CD4-positive, alpha-beta T cell treated with Interleukin-17A for 1 hour (primary cell): ENCODE measurements around the gene MREG.

Experiments
- DNase-seq: peaks from one replicate; pipeline ENCODE4 v3.0.0-alpha.2; 2020

The MREG gene

DNA sequence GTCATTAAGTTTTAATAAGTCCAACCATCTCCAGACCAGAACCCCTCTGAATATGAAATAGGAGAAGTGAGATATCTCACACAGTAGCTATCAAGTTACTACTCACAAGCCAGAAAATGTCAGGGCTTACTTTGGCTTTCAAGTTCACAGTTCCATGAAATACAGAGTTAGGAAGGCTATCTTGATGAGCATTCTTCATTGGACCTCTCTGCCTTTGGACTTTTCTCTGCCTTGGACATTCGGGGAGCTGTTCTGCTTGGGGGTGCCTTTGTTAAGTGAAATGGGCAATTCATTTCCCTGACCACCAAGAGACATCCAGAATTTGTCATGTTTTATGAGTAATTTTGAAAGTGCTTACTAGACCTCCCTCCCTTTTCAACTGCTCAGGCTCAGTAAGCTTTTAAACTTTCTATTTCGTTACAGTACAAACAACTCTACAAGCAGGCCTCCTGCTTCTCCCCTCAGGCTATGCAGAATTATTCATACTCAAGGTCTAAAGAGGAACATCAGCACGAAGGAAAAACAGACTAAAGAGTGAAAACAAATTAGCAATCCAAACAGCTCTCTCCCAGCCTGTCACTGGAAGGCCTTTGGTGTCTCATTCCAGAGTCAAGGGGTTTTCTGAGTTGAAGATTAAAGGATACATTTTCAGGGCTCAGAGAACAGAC, 95.3 kb downstream of the MREG start:
- no peak for DNase-seq

GRCh38 chr2:215915441-215915840, 97.9 kb downstream of the MREG start:
- no peak for DNase-seq

- DNase-seq = no peak
Measured at GRCh38 chr2:215914777-215915165, 98.6 kb downstream of the MREG start.

- no peak for DNase-seq
Measured at GRCh38 chr2:215914054-215914776, 99.1 kb downstream of the MREG start.

DNA sequence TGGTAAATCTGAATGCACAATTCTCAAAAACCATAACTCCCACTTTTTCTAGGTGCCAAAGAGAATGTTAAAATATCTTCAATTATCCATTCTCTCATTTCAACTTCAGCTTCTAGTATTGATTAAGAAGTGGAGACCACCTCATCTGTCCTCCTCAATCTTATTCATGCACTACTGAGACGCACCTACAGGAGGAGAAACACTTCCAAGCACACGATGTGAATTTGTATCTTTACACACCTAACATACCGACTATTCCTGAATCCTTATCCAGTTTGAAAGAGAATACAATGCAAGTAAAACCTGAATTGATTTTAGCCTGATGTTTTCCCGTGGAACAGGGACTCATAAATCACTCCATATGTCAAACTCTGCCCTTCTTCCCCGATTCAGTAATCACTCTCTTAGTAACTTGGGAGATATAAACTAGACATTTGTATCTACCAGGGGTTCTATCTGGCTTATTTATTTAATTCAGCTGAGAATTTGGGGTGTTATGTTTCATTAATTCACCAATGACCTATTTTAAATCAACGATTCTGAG, 101.0 kb downstream of the MREG start:
- no peak for DNase-seq

DNA sequence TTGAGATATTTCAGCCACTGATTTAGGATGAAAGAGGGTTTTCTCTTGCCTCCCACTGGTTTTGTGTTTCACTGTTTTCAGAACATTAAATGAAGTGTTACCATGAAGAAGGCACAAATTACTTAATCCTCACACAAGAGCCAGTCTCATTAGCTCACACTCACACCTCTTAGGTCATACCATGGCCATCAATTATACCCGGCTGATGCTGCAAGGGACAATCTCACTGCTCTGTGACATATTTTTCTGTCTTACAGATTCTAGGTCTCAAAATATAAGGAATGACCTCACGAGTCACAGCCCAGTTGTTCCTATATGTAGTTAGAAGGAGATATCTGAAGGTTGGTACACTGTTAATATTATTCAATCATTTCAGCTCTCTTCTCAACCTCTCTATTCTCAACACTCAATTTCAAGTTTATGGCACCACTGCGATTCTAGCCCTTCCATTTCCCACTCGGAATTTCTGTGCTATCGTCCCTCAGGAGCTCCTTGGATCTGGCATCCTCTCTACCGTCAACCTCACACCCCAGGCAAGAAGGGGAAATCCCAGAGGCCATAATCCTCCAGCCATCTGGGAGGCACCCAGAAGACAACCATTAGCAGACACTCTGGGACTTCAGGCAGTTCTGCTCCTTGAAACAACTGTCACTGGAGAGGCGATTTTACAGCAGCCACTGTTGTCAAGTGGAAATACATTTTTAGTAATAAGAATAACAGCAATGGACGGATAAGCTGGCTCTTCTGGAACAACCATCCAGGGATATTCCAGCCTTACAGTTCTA, 101.9 kb downstream of the MREG start:
- DNase-seq = no peak

- DNase-seq = no peak
Measured at GRCh38 chr2:215910180-215910579, 103.2 kb downstream of the MREG start.

- DNase-seq = no peak
Measured at GRCh38 chr2:215907147-215907546, 106.2 kb downstream of the MREG start.

GRCh38 chr2:215906458-215906857, 106.9 kb downstream of the MREG start:
- no peak for DNase-seq

GRCh38 chr2:215905691-215906090, 107.7 kb downstream of the MREG start:
- DNase-seq = no peak

- no peak for DNase-seq
Measured at GRCh38 chr2:215904101-215904500, 109.2 kb downstream of the MREG start.

GRCh38 chr2:215903203-215903602, 110.1 kb downstream of the MREG start:
- no peak for DNase-seq

GRCh38 chr2:215901796-215902195, 111.6 kb downstream of the MREG start:
- DNase-seq = no peak

DNA sequence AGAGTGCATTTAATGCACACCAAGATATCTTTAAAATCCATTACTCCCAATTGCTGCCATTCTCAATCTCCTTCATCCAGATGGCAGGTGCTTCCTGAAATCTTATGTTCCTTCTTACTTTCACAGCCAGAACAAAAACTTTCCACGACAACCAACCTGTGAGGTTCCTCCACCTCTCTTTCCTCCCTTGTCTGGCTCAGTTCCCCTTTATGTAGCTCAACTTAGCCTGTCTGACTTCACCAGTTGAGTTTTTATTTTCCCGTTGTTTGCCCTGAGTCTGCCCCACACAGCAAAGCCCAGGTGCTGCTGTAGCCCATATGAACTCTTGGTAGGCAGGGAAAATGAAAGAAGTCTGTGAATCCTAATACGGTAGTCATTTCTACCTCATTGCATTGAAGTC, 112.5 kb downstream of the MREG start:
- no peak for DNase-seq

- no peak for DNase-seq
Measured at GRCh38 chr2:215900203-215900611, 113.1 kb downstream of the MREG start.

DNA sequence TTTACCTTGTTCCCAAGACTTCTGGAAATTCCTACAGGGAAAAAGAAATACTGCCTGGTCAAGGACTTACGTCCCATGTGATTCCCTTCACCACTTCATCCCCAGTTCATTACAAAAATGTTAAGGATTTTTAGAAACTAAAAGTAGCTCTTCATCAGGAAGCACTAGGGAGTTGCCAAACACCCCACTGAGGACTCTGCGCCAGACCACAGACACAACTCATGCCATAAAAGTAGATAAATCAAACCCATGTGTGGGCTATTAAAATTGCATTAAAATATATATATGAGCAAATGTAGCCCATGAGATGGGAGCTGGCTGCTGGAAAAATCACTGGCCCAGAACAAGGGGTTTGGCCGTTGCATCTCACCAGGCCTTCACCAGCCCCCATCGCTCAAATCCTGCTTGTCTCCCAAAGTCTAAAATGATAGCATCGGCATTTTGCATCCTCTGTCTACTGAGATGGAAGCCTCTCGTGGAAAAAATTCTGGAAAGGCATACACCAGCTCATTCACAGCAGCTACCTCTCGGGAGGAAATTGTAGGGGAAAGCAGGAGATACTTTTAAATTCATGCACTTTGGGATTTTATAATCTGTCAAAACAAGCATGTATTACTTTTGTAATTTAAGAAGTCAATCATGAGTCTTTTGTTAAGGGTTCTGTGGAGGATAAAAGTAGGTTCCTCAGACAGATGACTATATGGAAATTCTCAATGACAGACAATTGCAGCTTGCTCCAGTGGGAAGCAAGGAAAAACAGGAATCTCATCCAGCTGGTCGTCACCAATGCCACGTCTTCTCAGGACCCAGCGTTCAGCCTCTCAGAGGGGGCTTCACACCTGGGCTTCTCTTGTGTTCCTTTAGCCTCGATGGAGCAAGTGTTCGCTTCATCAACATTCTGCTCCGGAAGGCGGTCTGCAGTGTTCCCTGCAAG, 113.9 kb downstream of the MREG start:
- DNase-seq = no peak

DNA sequence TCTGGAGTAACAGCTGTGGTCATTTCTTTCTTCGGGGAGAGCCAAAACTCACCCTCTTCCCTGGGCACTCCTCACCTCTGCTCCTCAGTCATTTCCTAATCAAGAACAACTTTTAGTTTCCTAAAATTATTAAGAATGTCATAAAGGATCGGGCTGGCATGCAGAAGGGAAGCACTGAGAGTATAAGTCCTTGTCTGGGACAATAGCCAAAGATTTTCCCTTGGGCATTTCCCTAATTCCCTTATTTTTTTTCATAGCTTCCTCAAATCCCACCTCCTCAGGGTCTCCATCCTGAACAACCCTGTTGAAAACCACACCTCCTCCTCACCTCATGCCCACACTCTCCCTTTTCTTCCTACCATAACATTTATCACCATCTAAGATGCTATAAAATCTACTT, 115.0 kb downstream of the MREG start:
- DNase-seq = no peak

DNA sequence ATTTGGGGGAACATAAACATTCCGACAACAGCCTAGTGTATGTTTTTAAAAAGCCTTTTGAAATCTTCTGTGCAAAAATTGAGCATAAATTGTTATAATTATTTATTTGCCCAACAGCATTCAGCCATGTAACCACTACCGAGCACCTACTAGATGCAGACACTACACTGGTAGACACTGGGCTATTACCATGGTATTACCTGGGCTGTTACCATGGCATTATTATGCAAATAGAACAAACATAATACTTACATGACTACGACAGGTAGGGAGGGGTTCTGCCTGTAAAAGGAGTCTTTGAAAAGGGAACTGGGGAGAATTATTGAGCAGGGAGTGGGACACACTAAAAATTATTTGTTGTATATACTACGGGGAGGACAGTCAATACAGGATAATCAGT, 116.4 kb downstream of the MREG start:
- no peak for DNase-seq

- no peak for DNase-seq
Measured at GRCh38 chr2:215895330-215895729, 118.0 kb downstream of the MREG start.
